GM12878 (cell line): Measurements from ENCODE around the gene HMCES. TPM values are rescaled to one million over a fixed set of nuclear protein-coding genes. Genes with fewer than 3 reads are reported as not detected.

Experiments
- ATF3 ChIP-seq: IDR thresholded peaks from 2 replicates; pipeline ENCODE4 v1.6.1; 2011; ENCODE audit warnings: low read depth, mild to moderate bottlenecking, low read length, moderate library complexity, borderline replicate concordance; ENCODE audit errors: extremely low read depth
- BCL11A ChIP-seq: IDR thresholded peaks from 2 replicates; pipeline ENCODE4 v1.6.1; 2011; ENCODE audit warnings: low read depth, low read length
- BRCA1 ChIP-seq: IDR thresholded peaks from 2 replicates; pipeline ENCODE4 v1.6.1; 2011; ENCODE audit warnings: low read depth, low read length, improper control_type of control experiment
- FOXM1 ChIP-seq: IDR thresholded peaks from 2 replicates; pipeline ENCODE4 v1.6.1; 2012; ENCODE audit warnings: low read depth, mild to moderate bottlenecking, inconsistent platforms, low read length, moderate library complexity
- MAX ChIP-seq: IDR thresholded peaks from 2 replicates; pipeline ENCODE4 v1.6.1; 2012; ENCODE audit warnings: low read depth, low read length, improper control_type of control experiment
- MTA2 ChIP-seq: fragments of 450-650 bp; IDR thresholded peaks from 2 replicates; pipeline ENCODE4 v1.6.1; 2016; ENCODE audit warnings: low read depth, mild to moderate bottlenecking, moderate library complexity
- MYB ChIP-seq: fragments of 150-350 bp; IDR thresholded peaks from 2 replicates; pipeline ENCODE4 v1.6.1; 2014; ENCODE audit warnings: mild to moderate bottlenecking, low read depth, low read length, borderline replicate concordance
- MYC ChIP-seq: IDR thresholded peaks from 2 replicates; pipeline ENCODE4 v1.6.1; 2011; ENCODE audit warnings: mild to moderate bottlenecking, low read length, moderate library complexity, inconsistent platforms; ENCODE audit not compliant: insufficient read depth, insufficient replicate concordance, insufficient read length, severe bottlenecking
- NFYA ChIP-seq: IDR thresholded peaks from 2 replicates; pipeline ENCODE4 v1.6.1; 2011; ENCODE audit warnings: low read depth, mild to moderate bottlenecking, low read length, improper control_type of control experiment, borderline replicate concordance
- PAX5 ChIP-seq: IDR thresholded peaks from 2 replicates; pipeline ENCODE4 v1.6.1; 2011; ENCODE audit warnings: low read depth, low read length, borderline replicate concordance
- POLR2A ChIP-seq: IDR thresholded peaks from 2 replicates; pipeline ENCODE4 v1.6.1; 2011; ENCODE audit warnings: low read depth, mild to moderate bottlenecking, low read length
- SIN3A ChIP-seq: IDR thresholded peaks from 2 replicates; pipeline ENCODE4 v1.6.1; 2012; ENCODE audit warnings: low read depth, low read length, improper control_type of control experiment
- USF2 ChIP-seq: IDR thresholded peaks from 2 replicates; pipeline ENCODE4 v1.6.1; 2011; ENCODE audit warnings: low read depth, low read length, improper control_type of control experiment, borderline replicate concordance
- polyA plus RNA-seq, 11 experiments: library from polyadenylated mRNA; depleted of rRNA in 4 of 11; unstranded in 6 of 11; stranded (reverse) in 5 of 11; fragments of >200 nt; fragmentation: Nextera tagmentation in 4 of 11; fragmentation: Illumina TruSeq in 1 of 11; extraction: Ambion mirVana in 4 of 11; extraction: Trizol in 1 of 11; gene quantifications; 1 replicate in 1 of 11; 2 replicates in 10 of 11; pipeline versions ENCODE4 v1.2.1 to v1.2.3, GENCODE V29; 2011 to 2016; ENCODE audit warnings: inconsistent platforms in 2 of 11, missing spikeins in 2 of 11, low read depth in 1 of 11
- total RNA-seq, 4 experiments: library from RNA; depleted of rRNA in 3 of 4; stranded (reverse); fragments of >200 nt in 3 of 4; fragmentation: Illumina TruSeq in 1 of 4; extraction: Trizol in 1 of 4; gene quantifications; 2 replicates each; pipeline versions ENCODE4 v1.2.1 to v1.2.3, GENCODE V29; 2013 to 2021
- TF ChIP-seq, protein P1 (sequence below): IDR thresholded peaks from 2 replicates; pipeline ENCODE4 v1.6.1; 2012; ENCODE audit warnings: improper control_type of control experiment, low read depth, low read length; ENCODE audit not compliant: insufficient replicate concordance

The HMCES gene
- total and polyA plus RNA-seq, 10 of the 15 experiments (the other 5 are each of a cell fraction or from before 2014, with no cell fraction given) = 12.4 to 49.8 (median 27.0) TPM

GRCh38 chr3:129313665-129314385 lies 35.2 kb downstream of the HMCES start (continued):
- TF ChIP-seq PAX5 = peak; percentile 52
- TF ChIP-seq ATF3 = no peak
- TF ChIP-seq MTA2 = peak; percentile 19; the same call in 1 of the 2 replicates
- TF ChIP-seq POLR2A = peak; percentile 50
- no peak for TF ChIP-seq FOXM1
- TF ChIP-seq BRCA1 = no peak
- TF ChIP-seq SIN3A = 0 out of 2 replicates have a peak, but pooled peaks have one; percentile 13
- peak; percentile 37; the same call in 1 of the 2 replicates for TF ChIP-seq BCL11A
- no peak for TF ChIP-seq NFYA
- no peak for TF ChIP-seq USF2
- no peak for TF ChIP-seq MAX
- peak; percentile 29; the same call in 1 of the 2 replicates for TF ChIP-seq MYB
- TF ChIP-seq, protein P1, sequence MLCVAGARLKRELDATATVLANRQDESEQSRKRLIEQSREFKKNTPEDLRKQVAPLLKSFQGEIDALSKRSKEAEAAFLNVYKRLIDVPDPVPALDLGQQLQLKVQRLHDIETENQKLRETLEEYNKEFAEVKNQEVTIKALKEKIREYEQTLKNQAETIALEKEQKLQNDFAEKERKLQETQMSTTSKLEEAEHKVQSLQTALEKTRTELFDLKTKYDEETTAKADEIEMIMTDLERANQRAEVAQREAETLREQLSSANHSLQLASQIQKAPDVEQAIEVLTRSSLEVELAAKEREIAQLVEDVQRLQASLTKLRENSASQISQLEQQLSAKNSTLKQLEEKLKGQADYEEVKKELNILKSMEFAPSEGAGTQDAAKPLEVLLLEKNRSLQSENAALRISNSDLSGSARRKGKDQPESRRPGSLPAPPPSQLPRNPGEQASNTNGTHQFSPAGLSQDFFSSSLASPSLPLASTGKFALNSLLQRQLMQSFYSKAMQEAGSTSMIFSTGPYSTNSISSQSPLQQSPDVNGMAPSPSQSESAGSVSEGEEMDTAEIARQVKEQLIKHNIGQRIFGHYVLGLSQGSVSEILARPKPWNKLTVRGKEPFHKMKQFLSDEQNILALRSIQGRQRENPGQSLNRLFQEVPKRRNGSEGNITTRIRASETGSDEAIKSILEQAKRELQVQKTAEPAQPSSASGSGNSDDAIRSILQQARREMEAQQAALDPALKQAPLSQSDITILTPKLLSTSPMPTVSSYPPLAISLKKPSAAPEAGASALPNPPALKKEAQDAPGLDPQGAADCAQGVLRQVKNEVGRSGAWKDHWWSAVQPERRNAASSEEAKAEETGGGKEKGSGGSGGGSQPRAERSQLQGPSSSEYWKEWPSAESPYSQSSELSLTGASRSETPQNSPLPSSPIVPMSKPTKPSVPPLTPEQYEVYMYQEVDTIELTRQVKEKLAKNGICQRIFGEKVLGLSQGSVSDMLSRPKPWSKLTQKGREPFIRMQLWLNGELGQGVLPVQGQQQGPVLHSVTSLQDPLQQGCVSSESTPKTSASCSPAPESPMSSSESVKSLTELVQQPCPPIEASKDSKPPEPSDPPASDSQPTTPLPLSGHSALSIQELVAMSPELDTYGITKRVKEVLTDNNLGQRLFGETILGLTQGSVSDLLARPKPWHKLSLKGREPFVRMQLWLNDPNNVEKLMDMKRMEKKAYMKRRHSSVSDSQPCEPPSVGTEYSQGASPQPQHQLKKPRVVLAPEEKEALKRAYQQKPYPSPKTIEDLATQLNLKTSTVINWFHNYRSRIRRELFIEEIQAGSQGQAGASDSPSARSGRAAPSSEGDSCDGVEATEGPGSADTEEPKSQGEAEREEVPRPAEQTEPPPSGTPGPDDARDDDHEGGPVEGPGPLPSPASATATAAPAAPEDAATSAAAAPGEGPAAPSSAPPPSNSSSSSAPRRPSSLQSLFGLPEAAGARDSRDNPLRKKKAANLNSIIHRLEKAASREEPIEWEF = no peak
- TF ChIP-seq MYC = no peak
